Endothelial cell of umbilical vein (primary cell): ENCODE results near the gene IL20. TPM values are rescaled to one million over a fixed set of nuclear protein-coding genes. Genes with fewer than 3 reads are reported as not detected.

ENCODE experiments used
- BruUV-seq: library from RNA; stranded (reverse); fragments of 400-500 nt; replicated peaks from 2 replicates; lab custom pipeline; 2021; lab: Mats Ljungman, UMichigan
- CTCF ChIA-PET: fragments of 300-600, 350-600 bp; sonication (Branson Sonifier 250); formaldehyde crosslinking; loops from one replicate; lab custom pipeline; 2021; ENCODE audit warnings: antibody characterized with exemption, inconsistent platforms; lab: Charles Lee
- POLR2A ChIA-PET: fragments of 300-600, 350-600 bp; sonication (Branson Sonifier 250); formaldehyde crosslinking; loops from one replicate; lab custom pipeline; 2021; ENCODE audit warnings: antibody characterized with exemption, inconsistent platforms; lab: Charles Lee
- DNase-seq: peaks from one replicate; pipeline ENCODE4 v3.0.0-alpha.2; 2011; ENCODE audit warnings: low read depth, low spot score
- FAIRE-seq: peaks from 2 replicates; lab custom pipeline; 2011; peaks lifted over from hg19 to GRCh38; lab: Jason Lieb, UNC
- H2AFZ ChIP-seq: 2 replicates; pipeline ENCODE4 v1.6.0; 2012; ENCODE audit warnings: low read depth, low read length, control low read depth, inconsistent platforms
- H3K27ac ChIP-seq: 2 replicates; pipeline ENCODE4 v1.5.1; 2011; ENCODE audit warnings: low read depth, mild to moderate bottlenecking, control low read depth, low read length, moderate library complexity; ENCODE audit not compliant: insufficient read depth
- H3K27me3 ChIP-seq, 2 experiments: 2 replicates each; pipeline versions ENCODE4 v1.6.0 to v1.6.1; 2011; ENCODE audit warnings: low read length in 2 of 2, mixed read lengths in 1 of 2; ENCODE audit not compliant: control insufficient read depth in 2 of 2, insufficient read depth in 2 of 2
- H3K36me3 ChIP-seq, 2 experiments: 2 replicates in 1 of 2; 3 replicates in 1 of 2; pipeline ENCODE4 v1.5.1; 2011; ENCODE audit warnings: low read length in 2 of 2, mild to moderate bottlenecking in 1 of 2, moderate library complexity in 1 of 2; ENCODE audit not compliant: control insufficient read depth in 2 of 2, insufficient read depth in 2 of 2; ENCODE audit errors: extremely low read depth in 1 of 2
- H3K4me1 ChIP-seq: 3 replicates; pipeline ENCODE4 v1.5.1; 2011; ENCODE audit warnings: mild to moderate bottlenecking, low read length; ENCODE audit not compliant: control insufficient read depth, insufficient read depth; ENCODE audit errors: extremely low read depth
- H3K4me2 ChIP-seq: 2 replicates; pipeline ENCODE4 v1.6.1; 2011; ENCODE audit warnings: low read length, control low read depth, mixed read lengths; ENCODE audit not compliant: insufficient read depth
- H3K4me3 ChIP-seq, 3 experiments: fragments of 200-600 bp in 1 of 3; sonication (generic), shearing (Covaris generic) in 1 of 3; replicated peaks in 1 of 3; 2 replicates each; pipeline ENCODE4 v1.5.1; 2011 to 2016; ENCODE audit warnings: control low read depth in 3 of 3, low read length in 3 of 3, mild to moderate bottlenecking in 2 of 3, inconsistent platforms in 1 of 3, low read depth in 1 of 3, moderate library complexity in 1 of 3; ENCODE audit not compliant: insufficient read depth in 1 of 3
- H3K79me2 ChIP-seq: 2 replicates; pipeline ENCODE4 v1.6.0; 2012; ENCODE audit warnings: low read length, inconsistent platforms; ENCODE audit not compliant: control insufficient read depth, insufficient read depth
- H3K9ac ChIP-seq: replicated peaks from 2 replicates; pipeline ENCODE3; 2011; ENCODE audit warnings: low read length, control low read depth; ENCODE audit not compliant: insufficient read depth; ENCODE audit errors: extremely low read depth
- H3K9me1 ChIP-seq: replicated peaks from 3 replicates; pipeline ENCODE4 v1.6.0; 2011; ENCODE audit warnings: mild to moderate bottlenecking, low read length; ENCODE audit not compliant: control insufficient read depth, insufficient read depth; ENCODE audit errors: extremely low read depth
- H3K9me3 ChIP-seq: replicated peaks from 2 replicates; pipeline ENCODE4 v1.5.1; 2012; ENCODE audit warnings: low read length, inconsistent platforms; ENCODE audit not compliant: control insufficient read depth, insufficient read depth
- H4K20me1 ChIP-seq: replicated peaks from 2 replicates; pipeline ENCODE3; 2011; ENCODE audit warnings: mild to moderate bottlenecking, low read length; ENCODE audit not compliant: control insufficient read depth, insufficient read depth; ENCODE audit errors: extremely low read depth
- CTCF ChIP-seq, 2 donors: IDR thresholded peaks; 1 replicate in 1 of 2; 2 replicates in 1 of 2; pipeline ENCODE4 v1.5.1; 2011; ENCODE audit warnings: low read length in 2 of 2, mild to moderate bottlenecking in 2 of 2, moderate library complexity in 2 of 2, control low read depth in 1 of 2, inconsistent platforms in 1 of 2, low read depth in 1 of 2; ENCODE audit not compliant: insufficient read depth in 1 of 2; ENCODE audit errors: extremely low read depth in 1 of 2
- FOS ChIP-seq: IDR thresholded peaks from 2 replicates; pipeline ENCODE4 v1.6.1; 2011; ENCODE audit warnings: mild to moderate bottlenecking, low read length, moderate library complexity, borderline replicate concordance; ENCODE audit not compliant: insufficient read depth
- JUN ChIP-seq: IDR thresholded peaks from 2 replicates; pipeline ENCODE4 v1.6.1; 2011; ENCODE audit warnings: borderline replicate concordance, low read depth; ENCODE audit not compliant: insufficient read length, insufficient read depth
- MAX ChIP-seq: IDR thresholded peaks from 2 replicates; pipeline ENCODE4 v1.6.1; 2011; ENCODE audit not compliant: insufficient read depth, insufficient read length
- MYC ChIP-seq: IDR thresholded peaks from one replicate; pipeline ENCODE4 v1.6.1; 2011; ENCODE audit warnings: mild to moderate bottlenecking, low read depth, low read length
- POLR2A ChIP-seq: IDR thresholded peaks from 2 replicates; pipeline ENCODE4 v1.6.1; 2012; ENCODE audit warnings: low read depth, mild to moderate bottlenecking, control low read depth, low read length
- POLR2AphosphoS5 ChIP-seq: IDR thresholded peaks from 2 replicates; pipeline ENCODE4 v1.6.1; 2012; ENCODE audit warnings: low read depth, mild to moderate bottlenecking, control low read depth, low read length, moderate library complexity; ENCODE audit not compliant: insufficient read depth
- dilution Hi-C: fragments of 300-500 bp; cut with MboI; formaldehyde crosslinking; loops from one replicate; pipeline ENCODE4 v1.15.0; 2019; ENCODE audit warnings: low sequenced_read_pairs; ENCODE audit not compliant: extremely low pct_ligation_motif_present
- intact Hi-C: fragments of 100-400 bp; cut with micrococcal nuclease; formaldehyde crosslinking; loops from one replicate; pipeline ENCODE4 v1.10.0; 2022
- polyA plus RNA-seq, 4 experiments: library from polyadenylated mRNA; depleted of rRNA in 3 of 4; stranded (reverse) in 3 of 4; unstranded in 1 of 4; fragments of >200 nt; gene quantifications; 2 replicates each; pipeline versions ENCODE4 v1.2.1 to v1.2.3, GENCODE V29; 2011 to 2012; ENCODE audit warnings: missing spikeins in 1 of 4
- total RNA-seq: library from RNA; stranded (reverse); gene quantifications from 2 replicates; pipeline ENCODE4 v1.2.3, GENCODE V29; 2021

Gene IL20
- total and polyA plus RNA-seq, 2 donors (not counting 3 experiments of a cell fraction or from before 2014, with no cell fraction given) = not detected

- intact Hi-C loops = loop anchor here (1.0 to 10.0 kb wide), 3 partner anchors 113 to 416 kb away; no protein-coding TSS in a partner anchor
- peak; percentile 59 for DNase-seq
- H3K9me1 ChIP-seq = no peaks in the 10 kb centered on the region
These were observed 45.7 kb downstream of the IL20 start for GRCh38 chr1:206911064-206911663.

More at GRCh38 chr1:206911064-206911663, 45.7 kb downstream of the IL20 start:
- no peak overlapping the region for H3K4me2 ChIP-seq
- H3K4me3 ChIP-seq = no peak overlapping the region
- H3K9ac ChIP-seq = no peak overlapping the region
- no peaks in the 10 kb centered on the region for H3K4me1 ChIP-seq
- TF ChIP-seq CTCF (IDR thresholded peaks at IDR 0.05; ENCODE audit: extremely low read depth in 1 of 2, insufficient read depth in 1 of 2, low read depth in 1 of 2, low read length in 2 of 2) = peak; percentile 56 to 64
- TF ChIP-seq MYC = no peak
- no peak for TF ChIP-seq MAX
- no peak for TF ChIP-seq FOS
- no peak for TF ChIP-seq POLR2AphosphoS5
- TF ChIP-seq POLR2A = no peak
- no peak for TF ChIP-seq JUN
- peaks cover 35 to 36% of the 10 kb centered on the region in 2 experiments for H3K27me3 ChIP-seq
- BruUV-seq = no TSS peak
- H3K79me2 ChIP-seq = no peaks in the 10 kb centered on the region
- no peak overlapping the region for H3K27ac ChIP-seq
- ChIA-PET POLR2A (no interaction called here), CTCF (interaction anchor here (0.5 to 3.6 kb wide), 17 partner anchors 9 to 298 kb away, joined by 3 to 64 read pairs (median 4); no protein-coding TSS in a partner anchor)
- H2AFZ ChIP-seq = no peak overlapping the region
- H3K9me3 ChIP-seq = no peaks in the 10 kb centered on the region
- H3K36me3 ChIP-seq = no peaks in the 10 kb centered on the region
- FAIRE-seq = peak; percentile 55
- dilution Hi-C loops = no loop called here
- H4K20me1 ChIP-seq = no peaks in the 10 kb centered on the region
